Kidney capillary endothelial cell (primary cell): ENCODE measurements around the gene RAD51B.
"Not testable (repeated sequence)": the region's sequence is repeated elsewhere in the genome, so short reads cannot be mapped to it uniquely, and the experiment has no call there.

ENCODE experiments used
- DNase-seq: peaks from one replicate; pipeline ENCODE4 v3.0.0-alpha.2; 2018; ENCODE audit warnings: low spot score

The RAD51B gene

DNA sequence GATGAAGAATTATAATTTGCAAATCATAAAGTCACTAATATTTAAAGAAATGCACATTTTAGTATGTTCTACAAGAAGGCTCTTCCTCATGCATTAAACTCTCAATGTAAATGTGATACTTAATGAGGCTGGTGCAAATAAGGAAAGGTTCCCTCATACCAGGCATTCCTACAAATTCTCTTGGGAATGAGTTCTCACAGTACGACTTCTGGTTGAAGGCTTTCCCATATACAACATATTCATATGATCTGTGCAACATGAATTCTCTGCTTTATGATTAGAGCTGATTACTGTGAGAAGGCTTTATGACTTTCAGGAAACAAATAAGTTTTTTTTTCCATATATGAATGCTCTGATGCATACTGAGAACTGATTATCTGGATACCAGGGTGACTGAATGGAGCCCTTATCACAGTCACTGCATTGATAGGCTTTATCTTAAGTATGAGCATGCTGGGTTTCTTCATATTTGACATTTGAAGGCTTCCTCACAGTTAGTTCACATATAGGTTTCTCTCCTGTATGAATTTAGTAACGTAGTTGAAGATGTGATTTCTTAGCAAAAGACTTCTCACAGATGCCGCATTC, 293.9 kb downstream of the RAD51B start:
- no peak for DNase-seq

- not testable (repeated sequence) for DNase-seq
Observed at GRCh38 chr14:68115952-68116351, 296.4 kb downstream of the RAD51B start.

DNA sequence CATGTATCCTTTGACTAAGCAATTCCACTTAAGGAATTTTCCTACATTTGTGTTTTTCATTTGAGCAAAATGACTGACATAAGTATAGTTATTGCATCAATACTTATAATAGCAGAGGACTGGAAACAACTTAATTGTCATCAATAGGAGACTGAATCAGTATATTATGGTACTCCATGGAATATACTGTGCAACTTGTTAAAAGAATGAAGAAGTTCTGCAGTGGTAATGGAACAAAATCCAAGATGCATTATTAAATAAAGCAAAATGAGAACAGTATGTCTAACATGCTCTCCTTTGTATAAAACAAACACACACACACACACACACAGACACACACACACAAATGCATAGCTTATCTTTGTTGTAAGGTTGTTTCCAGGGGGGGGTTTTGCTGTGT, 303.1 kb downstream of the RAD51B start:
- no peak for DNase-seq

GRCh38 chr14:68124050-68124449, 304.5 kb downstream of the RAD51B start:
- DNase-seq, result no peak

DNA sequence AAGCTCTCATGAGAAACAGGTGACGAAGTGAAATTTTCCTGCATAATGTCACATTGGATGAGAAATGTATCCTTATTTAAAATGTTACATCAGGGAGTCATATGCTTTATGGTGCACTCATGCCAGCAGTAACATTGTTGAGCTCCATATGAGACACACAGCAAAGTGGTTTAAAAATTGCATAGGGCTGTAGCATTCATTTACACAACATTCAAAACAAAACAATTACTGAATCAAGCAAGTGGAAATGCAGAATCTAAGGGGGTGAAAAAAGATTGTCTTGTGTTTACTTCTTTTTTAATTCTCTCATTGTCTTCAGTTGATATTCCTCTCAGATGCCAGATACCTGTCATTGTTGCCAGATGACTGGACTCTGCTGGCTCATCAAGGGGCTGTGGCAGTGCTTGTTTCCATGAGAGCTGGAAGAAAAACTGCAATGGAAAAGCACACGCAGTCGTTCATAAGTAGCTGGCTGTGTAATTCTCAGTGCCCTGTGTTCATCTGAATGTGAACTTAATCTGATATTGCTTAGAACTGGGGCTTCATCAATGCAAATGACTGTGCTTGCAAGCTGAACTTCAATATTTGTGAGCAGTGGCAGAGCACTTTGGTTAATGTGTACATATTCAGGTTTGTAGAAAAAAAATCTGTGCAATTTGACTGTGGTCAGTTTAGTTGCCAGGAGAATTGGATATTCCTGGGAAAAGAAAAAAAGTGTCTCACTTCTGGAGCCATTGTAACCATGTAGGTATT, 305.6 kb downstream of the RAD51B start:
- no peak for DNase-seq

GRCh38 chr14:68127166-68127565, 307.6 kb downstream of the RAD51B start:
- DNase-seq, result no peak

DNA sequence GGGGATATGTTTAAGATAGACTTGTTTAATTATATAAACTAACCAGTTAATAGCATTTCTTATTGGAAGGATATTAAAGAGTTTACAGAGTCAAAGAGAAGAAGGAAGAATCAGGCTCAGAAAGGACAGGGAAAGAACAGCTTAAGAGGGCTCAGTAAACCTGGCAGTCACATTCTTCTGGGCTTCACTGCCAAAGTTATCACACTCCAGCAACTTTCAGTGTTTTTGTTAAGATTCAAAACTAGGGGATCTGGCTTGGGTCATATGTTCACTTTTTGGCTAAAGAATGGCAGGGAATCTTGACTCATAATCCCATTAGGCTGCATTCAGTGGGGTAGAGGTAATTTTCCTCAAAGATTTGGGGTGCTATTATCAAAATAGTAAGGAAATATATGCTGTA, 312.3 kb downstream of the RAD51B start:
- no peak for DNase-seq

- no peak for DNase-seq
Observed at GRCh38 chr14:68132563-68133121, 313.1 kb downstream of the RAD51B start.

DNA sequence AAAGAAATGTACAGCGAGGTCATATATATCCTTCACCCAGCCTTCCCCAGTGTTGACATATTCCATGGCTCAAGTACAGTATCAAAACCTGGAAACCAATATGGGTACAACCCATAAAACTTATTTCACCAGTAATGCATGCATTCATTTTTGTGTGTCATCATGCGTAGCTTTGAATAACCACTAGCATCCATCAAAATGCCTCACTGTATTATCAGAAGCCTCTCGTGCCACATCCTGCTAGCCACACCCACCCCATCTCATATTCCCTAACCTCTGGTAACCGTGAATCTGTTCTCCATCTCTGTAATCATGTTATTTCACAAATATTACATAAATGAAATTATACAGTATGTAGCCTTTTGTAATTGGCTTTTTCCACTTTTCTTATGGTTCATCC, 314.3 kb downstream of the RAD51B start:
- DNase-seq, result no peak

DNA sequence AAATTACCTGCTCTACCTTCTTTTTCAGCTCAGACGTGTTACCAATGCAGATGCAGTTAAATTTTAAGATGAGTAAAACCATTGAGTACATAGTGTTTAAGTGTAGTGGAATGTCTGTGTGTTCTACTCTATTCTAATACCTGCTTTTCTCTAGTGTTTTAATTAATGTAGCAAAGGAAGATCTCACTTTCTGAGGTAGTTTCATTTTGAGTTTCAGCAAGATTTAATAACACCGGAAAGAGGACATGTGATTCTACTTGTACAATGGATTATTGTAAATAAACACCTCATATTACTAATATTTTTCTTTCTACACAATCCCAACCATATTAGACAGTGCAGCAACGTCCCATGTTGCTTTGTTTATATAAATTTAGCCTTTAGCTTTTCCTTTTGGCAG, 315.4 kb downstream of the RAD51B start:
- no peak for DNase-seq

GRCh38 chr14:68135566-68135965, 316.0 kb downstream of the RAD51B start:
- DNase-seq, result no peak

GRCh38 chr14:68137704-68138619, 318.4 kb downstream of the RAD51B start:
- peak; percentile 36 for DNase-seq

GRCh38 chr14:68139431-68140075, 320.0 kb downstream of the RAD51B start:
- no peak for DNase-seq

GRCh38 chr14:68140076-68140741, 320.6 kb downstream of the RAD51B start:
- peak; percentile 72 for DNase-seq

DNA sequence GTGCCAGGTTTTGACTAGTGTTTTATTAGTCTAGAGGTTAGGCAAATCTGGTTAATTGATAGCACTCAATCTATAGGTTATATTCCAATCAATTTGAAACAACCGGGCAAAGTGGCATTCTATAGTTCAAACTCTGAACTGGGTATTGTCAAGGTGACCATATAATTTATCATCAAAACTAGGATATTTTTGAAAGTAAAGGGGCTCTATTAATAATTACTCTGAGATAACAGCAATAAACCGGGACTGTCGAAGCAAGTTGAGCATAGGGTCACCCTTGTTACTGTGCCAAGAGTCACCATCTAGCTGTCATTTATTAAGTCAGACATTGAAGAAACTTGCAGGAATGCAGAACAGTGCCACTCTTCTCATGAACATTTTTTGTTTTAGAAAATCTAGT, 321.2 kb downstream of the RAD51B start:
- no peak for DNase-seq

- no peak for DNase-seq
Observed at GRCh38 chr14:68141281-68142088, 321.9 kb downstream of the RAD51B start.

DNA sequence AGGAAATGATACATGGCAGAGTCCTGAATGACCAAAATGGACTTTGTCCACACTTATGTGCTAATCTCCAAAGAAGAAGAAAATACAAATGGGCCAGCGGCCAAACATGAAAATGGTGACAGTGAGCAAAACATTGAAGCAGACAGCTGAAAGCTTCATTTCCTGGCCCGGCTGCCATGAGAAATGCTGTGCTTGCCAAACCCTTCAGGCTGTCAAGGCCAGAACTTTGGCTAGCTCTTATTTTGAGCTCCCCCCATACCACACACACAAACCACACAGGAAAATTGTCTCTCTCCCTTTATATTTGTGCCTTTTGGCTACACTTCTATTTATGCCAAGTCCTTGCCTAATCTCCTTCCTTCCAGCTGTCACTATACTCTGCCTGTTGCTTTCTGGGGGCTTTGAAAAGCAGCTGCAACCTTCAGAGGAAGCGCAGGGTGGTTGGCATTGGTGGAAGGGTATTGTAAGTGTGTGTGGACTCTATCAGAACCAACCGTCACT, 323.8 kb downstream of the RAD51B start:
- DNase-seq, result no peak

- DNase-seq, result no peak
Observed at GRCh38 chr14:68144051-68144681, 324.6 kb downstream of the RAD51B start.

- DNase-seq, result no peak
Observed at GRCh38 chr14:68145036-68145435, 325.5 kb downstream of the RAD51B start.

GRCh38 chr14:68145539-68145938, 326.0 kb downstream of the RAD51B start:
- DNase-seq, result peak; percentile 50
